ENCODE data around the gene MMAB.

The MMAB gene

DNA sequence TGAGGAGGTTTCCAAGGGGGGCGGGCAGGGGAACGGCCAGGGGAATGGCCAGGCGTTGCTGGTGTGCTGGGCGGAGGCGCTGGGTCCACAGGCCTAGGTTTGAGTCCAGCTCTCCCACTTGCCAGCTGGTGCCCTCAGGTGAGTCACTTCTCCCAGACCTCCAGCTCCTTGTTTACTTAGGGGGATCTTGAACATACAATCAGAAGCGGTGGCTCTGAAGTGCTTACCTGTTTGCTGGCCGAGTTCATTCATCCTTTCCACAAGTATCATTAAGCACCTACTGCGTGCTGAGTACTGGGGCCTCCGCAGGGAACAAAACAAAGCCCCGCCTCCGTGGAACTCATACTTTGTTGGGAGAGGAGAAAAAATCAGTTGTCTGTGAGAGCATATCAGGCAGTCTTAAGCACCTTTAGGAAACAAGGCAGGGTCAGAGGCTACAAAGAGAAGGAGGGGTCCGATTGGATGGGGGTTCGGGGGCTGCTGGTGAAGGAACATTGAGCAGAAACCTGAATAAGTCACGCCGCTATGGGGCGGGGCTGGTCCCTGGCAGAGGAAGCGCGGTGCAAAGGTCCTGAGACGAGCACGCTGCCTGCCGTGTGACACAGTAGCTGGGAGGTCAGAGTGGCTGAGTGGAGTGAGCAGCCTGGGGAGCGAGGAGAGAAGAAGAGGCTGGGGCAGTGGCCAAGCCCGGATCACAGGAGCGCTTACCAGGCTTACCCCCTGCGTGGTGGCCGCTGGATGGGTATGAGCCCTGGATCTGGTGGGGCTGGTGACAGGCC lies 15.3 kb upstream of the MMAB start:
- TF ChIP-seq, protein P1, sequence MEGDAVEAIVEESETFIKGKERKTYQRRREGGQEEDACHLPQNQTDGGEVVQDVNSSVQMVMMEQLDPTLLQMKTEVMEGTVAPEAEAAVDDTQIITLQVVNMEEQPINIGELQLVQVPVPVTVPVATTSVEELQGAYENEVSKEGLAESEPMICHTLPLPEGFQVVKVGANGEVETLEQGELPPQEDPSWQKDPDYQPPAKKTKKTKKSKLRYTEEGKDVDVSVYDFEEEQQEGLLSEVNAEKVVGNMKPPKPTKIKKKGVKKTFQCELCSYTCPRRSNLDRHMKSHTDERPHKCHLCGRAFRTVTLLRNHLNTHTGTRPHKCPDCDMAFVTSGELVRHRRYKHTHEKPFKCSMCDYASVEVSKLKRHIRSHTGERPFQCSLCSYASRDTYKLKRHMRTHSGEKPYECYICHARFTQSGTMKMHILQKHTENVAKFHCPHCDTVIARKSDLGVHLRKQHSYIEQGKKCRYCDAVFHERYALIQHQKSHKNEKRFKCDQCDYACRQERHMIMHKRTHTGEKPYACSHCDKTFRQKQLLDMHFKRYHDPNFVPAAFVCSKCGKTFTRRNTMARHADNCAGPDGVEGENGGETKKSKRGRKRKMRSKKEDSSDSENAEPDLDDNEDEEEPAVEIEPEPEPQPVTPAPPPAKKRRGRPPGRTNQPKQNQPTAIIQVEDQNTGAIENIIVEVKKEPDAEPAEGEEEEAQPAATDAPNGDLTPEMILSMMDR (IDR thresholded peaks at IDR 0.05; ENCODE audit: low read depth, low read length, missing control alignments) = no peak
- DNase-seq (ENCODE audit: low read depth) = no peak
- no peak overlapping the region for H3K4me3 ChIP-seq (ENCODE audit: low read depth, low read length)
- in situ Hi-C loops (cut with HindIII; ENCODE audit: low sequenced_read_pairs) = no loop called here

GRCh38 chr12:109587921-109588320 lies 14.6 kb upstream of the MMAB start:
- no peak overlapping the region for H3K4me3 ChIP-seq (ENCODE audit: low read depth, low read length)
- in situ Hi-C loops (cut with HindIII; ENCODE audit: low sequenced_read_pairs) = no loop called here
- TF ChIP-seq, protein P1 (IDR thresholded peaks at IDR 0.05; ENCODE audit: low read depth, low read length, missing control alignments) = no peak
- no peak for DNase-seq (ENCODE audit: low read depth)

GRCh38 chr12:109586385-109587296 lies 13.3 kb upstream of the MMAB start:
- TF ChIP-seq, protein P1 (IDR thresholded peaks at IDR 0.05; ENCODE audit: low read depth, low read length, missing control alignments) = no peak
- no peak overlapping the region for H3K4me3 ChIP-seq (ENCODE audit: low read depth, low read length)
- in situ Hi-C loops (cut with HindIII; ENCODE audit: low sequenced_read_pairs) = no loop called here
- DNase-seq (ENCODE audit: low read depth) = no peak

GRCh38 chr12:109583733-109584132 lies 10.4 kb upstream of the MMAB start:
- TF ChIP-seq, protein P1 (IDR thresholded peaks at IDR 0.05; ENCODE audit: low read depth, low read length, missing control alignments) = no peak
- no peak for DNase-seq (ENCODE audit: low read depth)
- H3K4me3 ChIP-seq (ENCODE audit: low read depth, low read length) = no peak overlapping the region
- in situ Hi-C loops (cut with HindIII; ENCODE audit: low sequenced_read_pairs) = no loop called here

GRCh38 chr12:109582636-109583035 lies 9.3 kb upstream of the MMAB start:
- no peak for DNase-seq (ENCODE audit: low read depth)
- in situ Hi-C loops (cut with HindIII; ENCODE audit: low sequenced_read_pairs) = no loop called here
- TF ChIP-seq, protein P1 (IDR thresholded peaks at IDR 0.05; ENCODE audit: low read depth, low read length, missing control alignments) = no peak
- H3K4me3 ChIP-seq (ENCODE audit: low read depth, low read length) = no peak overlapping the region

DNA sequence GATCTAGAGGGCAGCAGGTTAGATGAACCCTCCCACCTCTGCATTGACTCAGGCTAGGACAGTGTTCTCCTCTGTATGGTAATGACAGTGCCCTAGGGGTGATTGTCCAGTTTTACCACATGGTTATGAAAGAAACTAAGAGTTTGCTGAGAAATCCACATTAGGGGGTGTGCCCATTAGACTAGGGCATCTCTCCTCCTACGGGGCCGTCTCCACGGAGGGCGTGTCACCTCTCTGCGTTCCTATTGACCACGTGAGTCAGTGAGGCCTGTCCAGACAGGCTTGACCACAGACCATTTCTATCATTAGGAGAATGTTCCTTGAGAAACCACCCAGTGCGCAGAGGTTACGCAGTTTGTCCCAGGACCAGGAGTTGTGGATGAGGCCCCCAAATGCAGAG lies 8.6 kb upstream of the MMAB start:
- TF ChIP-seq, protein P1 (IDR thresholded peaks at IDR 0.05; ENCODE audit: low read depth, low read length, missing control alignments) = no peak
- H3K4me3 ChIP-seq (ENCODE audit: low read depth, low read length) = no peak overlapping the region
- DNase-seq (ENCODE audit: low read depth) = no peak
- in situ Hi-C loops (cut with HindIII; ENCODE audit: low sequenced_read_pairs) = no loop called here
